Osteoblast (primary cell): Measurements from ENCODE around the gene NPHS1. TPM values are rescaled to one million over a fixed set of nuclear protein-coding genes. Genes with fewer than 3 reads are reported as not detected.

ENCODE experiments used
- DNase-seq: peaks from one replicate; pipeline ENCODE4 v3.0.0; 2011; ENCODE audit warnings: low spot score, mixed read lengths; ENCODE audit not compliant: insufficient read length; ENCODE audit errors: missing footprints
- H2AFZ ChIP-seq: 2 replicates; pipeline ENCODE4 v1.6.0; 2011; ENCODE audit warnings: mild to moderate bottlenecking, low read length
- H3K27ac ChIP-seq: 2 replicates; pipeline ENCODE4 v1.5.1; 2011; ENCODE audit warnings: mild to moderate bottlenecking, low read depth, low read length, moderate library complexity
- H3K27me3 ChIP-seq: 2 replicates; pipeline ENCODE4 v1.6.0; 2012; ENCODE audit warnings: mild to moderate bottlenecking, control low read depth, inconsistent platforms, low read length, moderate library complexity; ENCODE audit not compliant: insufficient read depth
- H3K36me3 ChIP-seq: 2 replicates; pipeline ENCODE4 v1.5.1; 2011; ENCODE audit warnings: mild to moderate bottlenecking, low read length, control low read depth, moderate library complexity; ENCODE audit not compliant: insufficient read depth
- H3K4me1 ChIP-seq: 2 replicates; pipeline ENCODE4 v1.5.1; 2011; ENCODE audit warnings: mild to moderate bottlenecking, low read length, control low read depth, moderate library complexity; ENCODE audit not compliant: insufficient read depth
- H3K4me2 ChIP-seq: 2 replicates; pipeline ENCODE4 v1.6.0; 2011; ENCODE audit warnings: mild to moderate bottlenecking, low read length; ENCODE audit not compliant: insufficient read depth
- H3K4me3 ChIP-seq: fragments of 200-600 bp; sonication (generic); 3 replicates; pipeline ENCODE4 v1.5.1; 2012; ENCODE audit warnings: mild to moderate bottlenecking, low read length, inconsistent platforms; ENCODE audit not compliant: insufficient read depth
- H3K79me2 ChIP-seq: 2 replicates; pipeline ENCODE4 v1.6.0; 2012; ENCODE audit warnings: mild to moderate bottlenecking, low read length, control low read depth, inconsistent platforms; ENCODE audit not compliant: insufficient read depth
- H3K9me3 ChIP-seq: 2 replicates; pipeline ENCODE4 v1.5.1; 2011; ENCODE audit warnings: low read depth, low read length, control low read depth
- H4K20me1 ChIP-seq: 2 replicates; pipeline ENCODE4 v1.6.0; 2012; ENCODE audit warnings: mild to moderate bottlenecking, low read length, control low read depth; ENCODE audit not compliant: insufficient read depth
- CTCF ChIP-seq: IDR thresholded peaks from 2 replicates; pipeline ENCODE4 v1.5.1; 2011; ENCODE audit warnings: mild to moderate bottlenecking, low read depth, low read length, moderate library complexity; ENCODE audit errors: extremely low read depth
- total RNA-seq: library from RNA; depleted of rRNA; stranded (reverse); fragments of >200 nt; gene quantifications from 2 replicates; pipeline ENCODE4 v1.2.3, GENCODE V29; 2012

NPHS1 gene
- total RNA-seq, 1 donor = not detected

GRCh38 chr19:35788205-35788960 is 63.9 kb downstream of the NPHS1 start:
- Histone ChIP-seq H3K27me3 (no peaks in the 10 kb centered on the region), H2AFZ (no peak overlapping the region), H3K36me3 (no peaks in the 10 kb centered on the region), H3K9me3 (no peaks in the 10 kb centered on the region), H3K27ac (no peak overlapping the region), H3K4me3 (no peak overlapping the region), H3K4me1 (peaks cover 2% of the 10 kb centered on the region), H3K79me2 (no peaks in the 10 kb centered on the region), H4K20me1 (no peaks in the 10 kb centered on the region), H3K4me2 (no peak overlapping the region)
- no peak for TF ChIP-seq CTCF
- peak; percentile 92 for DNase-seq

- Histone ChIP-seq H3K4me2 (no peak overlapping the region), H3K27ac (no peak overlapping the region), H4K20me1 (no peaks in the 10 kb centered on the region), H3K4me1 (no peaks in the 10 kb centered on the region), H2AFZ (no peak overlapping the region), H3K36me3 (no peaks in the 10 kb centered on the region), H3K4me3 (no peak overlapping the region), H3K9me3 (no peaks in the 10 kb centered on the region), H3K27me3 (no peaks in the 10 kb centered on the region), H3K79me2 (no peaks in the 10 kb centered on the region)
- DNase-seq = peak; percentile 90
- TF ChIP-seq CTCF = no peak
Observed at GRCh38 chr19:35787227-35787799, 65.0 kb downstream of the NPHS1 start.

GRCh38 chr19:35786299-35787160 is 65.8 kb downstream of the NPHS1 start:
- H3K27me3 ChIP-seq = no peaks in the 10 kb centered on the region

More at GRCh38 chr19:35786299-35787160, 65.8 kb downstream of the NPHS1 start:
- no peak overlapping the region for H3K27ac ChIP-seq
- TF ChIP-seq CTCF = no peak
- no peaks in the 10 kb centered on the region for H3K9me3 ChIP-seq
- H3K36me3 ChIP-seq = no peaks in the 10 kb centered on the region
- H2AFZ ChIP-seq = no peak overlapping the region
- no peak overlapping the region for H3K4me2 ChIP-seq
- no peaks in the 10 kb centered on the region for H3K4me1 ChIP-seq
- H3K4me3 ChIP-seq = no peak overlapping the region
- no peaks in the 10 kb centered on the region for H3K79me2 ChIP-seq
- peak; percentile 73 for DNase-seq
- no peaks in the 10 kb centered on the region for H4K20me1 ChIP-seq
